CD4-positive, CD25-positive, alpha-beta regulatory T cell (primary cell): ENCODE measurements around the gene ENC1. TPM values are rescaled to one million over a fixed set of nuclear protein-coding genes. Genes with fewer than 3 reads are reported as not detected.

Experiments used
- ATAC-seq, 2 donors: fragments of 150-1000 bp; cut with Tn5 transposase; one replicate each; pipeline ENCODE4 v1.10.0; 2021; ENCODE audit warnings: low read depth in 2 of 2, moderate number of reproducible peaks in 2 of 2, moderate library complexity in 1 of 2
- DNase-seq, 3 donors: peaks; one replicate each; pipeline versions ENCODE4 v3.0.0 to v3.0.0-alpha.2; 2012 to 2022; ENCODE audit warnings: mixed read lengths in 1 of 3
- H3K27ac ChIP-seq: one replicate; pipeline ENCODE4 v1.7.0; 2013; ENCODE audit warnings: mild to moderate bottlenecking, low read length; ENCODE audit not compliant: insufficient read depth, poor library complexity, severe bottlenecking
- H3K27me3 ChIP-seq: one replicate; pipeline ENCODE4 v1.7.0; 2013; ENCODE audit warnings: low read length; ENCODE audit not compliant: control insufficient read depth, insufficient read depth
- H3K36me3 ChIP-seq: one replicate; pipeline ENCODE4 v1.7.0; 2013; ENCODE audit warnings: mild to moderate bottlenecking, low read length, moderate library complexity; ENCODE audit not compliant: control insufficient read depth, insufficient read depth
- H3K4me1 ChIP-seq: 2 replicates; pipeline ENCODE4 v1.7.0; 2013; ENCODE audit warnings: mild to moderate bottlenecking, low read length; ENCODE audit not compliant: insufficient read depth, control insufficient read depth, poor library complexity, severe bottlenecking
- H3K4me3 ChIP-seq: one replicate; pipeline ENCODE4 v1.7.0; 2013; ENCODE audit warnings: low read depth, mild to moderate bottlenecking, low read length, moderate library complexity
- H3K9me3 ChIP-seq, 2 experiments: 1 replicate in 1 of 2; 2 replicates in 1 of 2; pipeline ENCODE4 v1.7.0; 2013; ENCODE audit warnings: low read length in 2 of 2, mild to moderate bottlenecking in 1 of 2, moderate library complexity in 1 of 2; ENCODE audit not compliant: control insufficient read depth in 2 of 2
- H3K27ac Mint-ChIP-seq, 3 donors: one replicate each; pipeline ENCODE4 v1.8.0; 2020 to 2022; ENCODE audit warnings: mild to moderate bottlenecking in 3 of 3, mixed read lengths in 3 of 3, moderate library complexity in 2 of 3
- H3K27me3 Mint-ChIP-seq: one replicate; pipeline ENCODE4 v1.8.0; 2022; ENCODE audit warnings: mild to moderate bottlenecking, mixed read lengths
- H3K36me3 Mint-ChIP-seq: one replicate; pipeline ENCODE4 v1.8.0; 2020; ENCODE audit warnings: mixed read lengths
- H3K4me1 Mint-ChIP-seq, 4 donors: one replicate each; pipeline ENCODE4 v1.8.0; 2020 to 2022; ENCODE audit warnings: mixed read lengths in 4 of 4, mild to moderate bottlenecking in 1 of 4
- H3K4me3 Mint-ChIP-seq, 4 donors: one replicate each; pipeline ENCODE4 v1.8.0; 2020 to 2022; ENCODE audit warnings: mild to moderate bottlenecking in 4 of 4, mixed read lengths in 4 of 4, moderate library complexity in 3 of 4
- H3K9me3 Mint-ChIP-seq, 7 donors: one replicate each; pipeline ENCODE4 v1.8.0; 2020 to 2022; ENCODE audit warnings: mixed read lengths in 7 of 7, mild to moderate bottlenecking in 3 of 7, moderate library complexity in 2 of 7
- polyA plus RNA-seq, 4 donors: library from polyadenylated mRNA; unstranded; fragments of 300-500 nt; fragmentation: Illumina TruSeq; gene quantifications; one replicate each; pipeline ENCODE4 v1.2.3, GENCODE V29; 2021
- total RNA-seq: library from RNA; stranded (reverse); gene quantifications from one replicate; pipeline ENCODE4 v1.2.3, GENCODE V29; 2022

ENC1 gene
- total and polyA plus RNA-seq, 5 donors from 2014 or later, result 0.10 to 6.8 (median 0.48) TPM; not detected in 1

GRCh38 chr5:74623006-74623611 is 17.4 kb downstream of the ENC1 start:
- DNase-seq, result no peak
- Histone ChIP-seq H3K4me1 (no peaks in the 10 kb centered on the region), H3K36me3 (no peaks in the 10 kb centered on the region), H3K27me3 (peaks cover 6% of the 10 kb centered on the region), H3K9me3 (no peaks in the 10 kb centered on the region), H3K4me3 (no peak overlapping the region), H3K27ac (no peak overlapping the region)
- H3K4me1 Mint-ChIP-seq, result no peaks in the 10 kb centered on the region
- H3K9me3 Mint-ChIP-seq, result no peaks in the 10 kb centered on the region
- H3K27ac Mint-ChIP-seq, result no peak overlapping the region
- no peaks in the 10 kb centered on the region for H3K36me3 Mint-ChIP-seq
- no peak for ATAC-seq
- no peak overlapping the region for H3K4me3 Mint-ChIP-seq
- peaks cover 44% of the 10 kb centered on the region for H3K27me3 Mint-ChIP-seq

- no peak for DNase-seq
- no peaks in the 10 kb centered on the region for H3K36me3 ChIP-seq
- H3K27ac Mint-ChIP-seq, result no peak overlapping the region
Observed at GRCh38 chr5:74622122-74622521, 18.4 kb downstream of the ENC1 start.

GRCh38 chr5:74621492-74621891 is 19.0 kb downstream of the ENC1 start:
- Mint-ChIP-seq H3K4me1 (no peaks in the 10 kb centered on the region), H3K36me3 (no peaks in the 10 kb centered on the region), H3K27me3 (peaks cover 35% of the 10 kb centered on the region), H3K9me3 (no peaks in the 10 kb centered on the region), H3K27ac (no peak overlapping the region), H3K4me3 (no peak overlapping the region)
- Histone ChIP-seq H3K27me3 (peaks cover 7% of the 10 kb centered on the region), H3K27ac (no peak overlapping the region), H3K36me3 (no peaks in the 10 kb centered on the region), H3K4me1 (no peaks in the 10 kb centered on the region), H3K4me3 (no peak overlapping the region), H3K9me3 (no peaks in the 10 kb centered on the region)
- ATAC-seq (no peak), DNase-seq (no peak)

More at GRCh38 chr5:74622122-74622521, 18.4 kb downstream of the ENC1 start:
- Mint-ChIP-seq H3K27me3 (peaks cover 41% of the 10 kb centered on the region), H3K4me1 (no peaks in the 10 kb centered on the region), H3K9me3 (no peaks in the 10 kb centered on the region), H3K4me3 (no peak overlapping the region), H3K36me3 (no peaks in the 10 kb centered on the region)
- Histone ChIP-seq H3K4me1 (no peaks in the 10 kb centered on the region), H3K9me3 (no peaks in the 10 kb centered on the region), H3K27ac (no peak overlapping the region), H3K4me3 (no peak overlapping the region), H3K27me3 (peaks cover 8% of the 10 kb centered on the region)
- ATAC-seq, result no peak

- Histone ChIP-seq H3K27ac (no peak overlapping the region), H3K36me3 (no peaks in the 10 kb centered on the region), H3K27me3 (peaks cover 7% of the 10 kb centered on the region), H3K4me1 (no peaks in the 10 kb centered on the region), H3K9me3 (no peaks in the 10 kb centered on the region), H3K4me3 (no peak overlapping the region)
- ATAC-seq, result no peak
- Mint-ChIP-seq H3K27ac (peak overlapping the region in 1 of 3 donors; percentile 52), H3K4me1 (no peaks in the 10 kb centered on the region), H3K27me3 (peaks cover 25% of the 10 kb centered on the region), H3K36me3 (no peaks in the 10 kb centered on the region), H3K4me3 (no peak overlapping the region), H3K9me3 (no peaks in the 10 kb centered on the region)
- DNase-seq, result no peak
Observed at GRCh38 chr5:74619308-74619707, 21.2 kb downstream of the ENC1 start.

- no peak overlapping the region for H3K27ac Mint-ChIP-seq
- no peak for DNase-seq
Observed at GRCh38 chr5:74618106-74618505, 22.4 kb downstream of the ENC1 start.

GRCh38 chr5:74617202-74617601 is 23.3 kb downstream of the ENC1 start:
- Histone ChIP-seq H3K4me3 (no peak overlapping the region), H3K4me1 (no peaks in the 10 kb centered on the region), H3K36me3 (no peaks in the 10 kb centered on the region), H3K27ac (no peak overlapping the region), H3K27me3 (peaks cover 3% of the 10 kb centered on the region), H3K9me3 (no peaks in the 10 kb centered on the region)
- Mint-ChIP-seq H3K9me3 (no peaks in the 10 kb centered on the region), H3K36me3 (no peaks in the 10 kb centered on the region), H3K4me1 (no peaks in the 10 kb centered on the region), H3K27ac (peak overlapping the region in 1 of 3 donors; percentile 33), H3K27me3 (peaks cover 8% of the 10 kb centered on the region), H3K4me3 (no peak overlapping the region)
- DNase-seq (no peak), ATAC-seq (no peak)

More at GRCh38 chr5:74618106-74618505, 22.4 kb downstream of the ENC1 start:
- no peaks in the 10 kb centered on the region for H3K9me3 ChIP-seq
- Mint-ChIP-seq H3K9me3 (no peaks in the 10 kb centered on the region), H3K36me3 (no peaks in the 10 kb centered on the region), H3K4me1 (no peaks in the 10 kb centered on the region), H3K4me3 (no peak overlapping the region), H3K27me3 (peaks cover 15% of the 10 kb centered on the region)
- no peaks in the 10 kb centered on the region for H3K36me3 ChIP-seq
- ATAC-seq, result no peak
- H3K27me3 ChIP-seq, result peaks cover 3% of the 10 kb centered on the region
- H3K4me3 ChIP-seq, result no peak overlapping the region
- H3K4me1 ChIP-seq, result no peaks in the 10 kb centered on the region
- no peak overlapping the region for H3K27ac ChIP-seq

- H3K27me3 ChIP-seq, result peaks cover 3% of the 10 kb centered on the region
Observed at GRCh38 chr5:74616236-74617146, 24.0 kb downstream of the ENC1 start.

More at GRCh38 chr5:74616236-74617146, 24.0 kb downstream of the ENC1 start:
- Mint-ChIP-seq H3K9me3 (no peaks in the 10 kb centered on the region), H3K4me1 (no peaks in the 10 kb centered on the region), H3K4me3 (no peak overlapping the region), H3K27me3 (peaks cover 13% of the 10 kb centered on the region), H3K36me3 (no peaks in the 10 kb centered on the region), H3K27ac (no peak overlapping the region)
- no peak overlapping the region for H3K4me3 ChIP-seq
- DNase-seq, result no peak
- no peaks in the 10 kb centered on the region for H3K4me1 ChIP-seq
- H3K27ac ChIP-seq, result no peak overlapping the region
- no peaks in the 10 kb centered on the region for H3K36me3 ChIP-seq
- no peak for ATAC-seq
- H3K9me3 ChIP-seq, result no peaks in the 10 kb centered on the region
